ENCODE results near the gene PDZD7. TPM values are rescaled to one million over a fixed set of nuclear protein-coding genes. Genes with fewer than 3 reads are reported as not detected.
A peak's percentile ranks its signal among the peaks of the same experiment; 100 is the strongest.

Gene PDZD7
- polyA plus RNA-seq, 1 donor: 1.3 TPM

- DNase-seq: no peak
Observed at GRCh38 chr10:101018118-101018599, 12.8 kb downstream of the PDZD7 start.

GRCh38 chr10:101016814-101017213 is 14.1 kb downstream of the PDZD7 start:
- no peak for DNase-seq

GRCh38 chr10:101015582-101015973 is 15.4 kb downstream of the PDZD7 start:
- DNase-seq: no peak

- DNase-seq: no peak
Observed at GRCh38 chr10:101014966-101015581, 15.9 kb downstream of the PDZD7 start.

- peak; percentile 69 for DNase-seq
Observed at GRCh38 chr10:101014230-101014884, 16.6 kb downstream of the PDZD7 start.

GRCh38 chr10:101013365-101013825 is 17.5 kb downstream of the PDZD7 start:
- DNase-seq: no peak

GRCh38 chr10:101012525-101013364 is 18.2 kb downstream of the PDZD7 start:
- DNase-seq: peak; percentile 78

GRCh38 chr10:101011517-101012423 is 19.2 kb downstream of the PDZD7 start:
- no peak for DNase-seq

- no peak for DNase-seq
Observed at GRCh38 chr10:101010329-101010728, 20.6 kb downstream of the PDZD7 start.

- no peak for DNase-seq
Observed at GRCh38 chr10:101008823-101009423, 22.0 kb downstream of the PDZD7 start.

GRCh38 chr10:101007915-101008822 is 22.8 kb downstream of the PDZD7 start:
- DNase-seq: no peak

- no peak for DNase-seq
Observed at GRCh38 chr10:101007099-101007711, 23.7 kb downstream of the PDZD7 start.

- peak; percentile 64 for DNase-seq
Observed at GRCh38 chr10:101006593-101007098, 24.3 kb downstream of the PDZD7 start.

GRCh38 chr10:101005869-101006567 is 24.9 kb downstream of the PDZD7 start:
- DNase-seq: no peak

- DNase-seq: no peak
Observed at GRCh38 chr10:101005361-101005760, 25.6 kb downstream of the PDZD7 start.

- no peak for DNase-seq
Observed at GRCh38 chr10:101003639-101004206, 27.2 kb downstream of the PDZD7 start.

- no peak for DNase-seq
Observed at GRCh38 chr10:101002456-101002855, 28.5 kb downstream of the PDZD7 start.

- DNase-seq: no peak
Observed at GRCh38 chr10:101001659-101002035, 29.3 kb downstream of the PDZD7 start.

Data from hindlimb muscle (tissue), 1 donor.